HepG2 (cell line): ENCODE data around the gene NUP133. TPM values are rescaled to one million over a fixed set of nuclear protein-coding genes. Genes with fewer than 3 reads are reported as not detected.

Experiments used
- GATAD2A ChIP-seq: IDR thresholded peaks from 2 replicates; pipeline ENCODE4 v1.6.1; 2016
- HNF4A ChIP-seq: sonication (generic); formaldehyde crosslinking; IDR thresholded peaks from 2 replicates; pipeline ENCODE4 v1.4.0; 2020; ENCODE audit warnings: missing genetic modification reagents
- HNF4G ChIP-seq, 2 experiments: sonication (generic) in 1 of 2; formaldehyde crosslinking in 1 of 2; IDR thresholded peaks; 2 replicates each; pipeline versions ENCODE4 v1.4.0 to v1.6.1; 2011 to 2020; ENCODE audit warnings: borderline replicate concordance in 2 of 2, low read depth in 2 of 2, mild to moderate bottlenecking in 2 of 2, low read length in 1 of 2, missing genetic modification reagents in 1 of 2, moderate library complexity in 1 of 2
- PAXIP1 ChIP-seq: sonication (generic); formaldehyde crosslinking; conservative IDR thresholded peaks from 2 replicates; pipeline ENCODE4 v1.4.0; 2020; ENCODE audit warnings: mild to moderate bottlenecking, missing genetic modification reagents, moderate library complexity
- PHF20 ChIP-seq: sonication (generic); formaldehyde crosslinking; IDR thresholded peaks from 2 replicates; pipeline ENCODE4 v1.5.0; 2020; ENCODE audit warnings: mild to moderate bottlenecking, missing genetic modification reagents
- PRPF4 ChIP-seq: fragments of 200-400 bp; formaldehyde crosslinking; IDR thresholded peaks from 2 replicates; pipeline ENCODE4 v1.6.1; 2016; ENCODE audit warnings: low read length, low read depth; ENCODE audit not compliant: poor library complexity, severe bottlenecking
- SUZ12 ChIP-seq: fragments of 150-350 bp; IDR thresholded peaks from 2 replicates; pipeline ENCODE4 v1.6.1; 2014; ENCODE audit warnings: low read depth, low read length
- TAF1 ChIP-seq: sonication (generic); formaldehyde crosslinking; IDR thresholded peaks from 2 replicates; pipeline ENCODE4 v1.4.0; 2020; ENCODE audit warnings: missing genetic modification reagents
- TBX2 ChIP-seq: sonication (generic); formaldehyde crosslinking; IDR thresholded peaks from 2 replicates; pipeline ENCODE4 v1.5.0; 2020; ENCODE audit warnings: missing genetic modification reagents, mild to moderate bottlenecking, borderline replicate concordance
- ZBTB42 ChIP-seq: sonication (generic); formaldehyde crosslinking; IDR thresholded peaks from 2 replicates; pipeline ENCODE4 v1.5.0; 2020; ENCODE audit warnings: mild to moderate bottlenecking, missing genetic modification reagents
- ZNF30 ChIP-seq: sonication (generic); formaldehyde crosslinking; IDR thresholded peaks from 2 replicates; pipeline ENCODE4 v1.5.0; 2020; ENCODE audit warnings: mild to moderate bottlenecking, missing genetic modification reagents
- ZNF557 ChIP-seq: sonication (generic); formaldehyde crosslinking; IDR thresholded peaks from 2 replicates; pipeline ENCODE4 v1.4.0; 2020; ENCODE audit warnings: missing genetic modification reagents
- ZNF574 ChIP-seq: sonication (generic); formaldehyde crosslinking; IDR thresholded peaks from 2 replicates; pipeline ENCODE4 v1.4.0; 2020; ENCODE audit warnings: missing genetic modification reagents
- ZNF687 ChIP-seq: sonication (generic); formaldehyde crosslinking; IDR thresholded peaks from 2 replicates; pipeline ENCODE4 v1.5.1; 2020; ENCODE audit warnings: mild to moderate bottlenecking, missing genetic modification reagents, moderate library complexity
- ZNF776 ChIP-seq: sonication (generic); formaldehyde crosslinking; IDR thresholded peaks from 2 replicates; pipeline ENCODE4 v1.4.0; 2020; ENCODE audit warnings: mild to moderate bottlenecking, missing genetic modification reagents
- ZNF784 ChIP-seq: sonication (generic); formaldehyde crosslinking; IDR thresholded peaks from 2 replicates; pipeline ENCODE4 v1.5.1; 2020; ENCODE audit warnings: missing genetic modification reagents, mild to moderate bottlenecking, borderline replicate concordance
- polyA plus RNA-seq, 8 experiments: library from polyadenylated mRNA; depleted of rRNA in 3 of 8; stranded (reverse) in 7 of 8; unstranded in 1 of 8; fragments of >200 nt; fragmentation: Illumina TruSeq in 4 of 8; extraction: Trizol in 4 of 8; gene quantifications; 2 replicates each; pipeline versions ENCODE4 v1.2.1 to v1.2.3, GENCODE V29; 2011 to 2016; ENCODE audit warnings: low read depth in 4 of 8, missing spikeins in 1 of 8, mixed read lengths in 1 of 8; ENCODE audit not compliant: insufficient read depth in 1 of 8
- total RNA-seq, 5 experiments: library from RNA; depleted of rRNA; stranded (reverse); fragments of >200 nt; fragmentation: Illumina TruSeq; extraction: Trizol; gene quantifications; 2 replicates each; pipeline ENCODE4 v1.2.3, GENCODE V29; 2016; ENCODE audit warnings: low read depth in 1 of 5

Gene NUP133
- total and polyA plus RNA-seq, 2 of the 13 experiments (the other 11 are each of a cell fraction or from before 2014, with no cell fraction given) = 17.7 to 45.6 TPM

- TF ChIP-seq ZNF687 (CRISPR knock-in tag) = peak; percentile 7
- TF ChIP-seq ZNF574 (CRISPR knock-in tag) = peak; percentile 14; the same call in 1 of the 2 replicates
- TF ChIP-seq TAF1 (CRISPR knock-in tag) = 0 out of 2 replicates have a peak, but pooled peaks have one; percentile 20
- TF ChIP-seq ZNF776 (CRISPR knock-in tag) = 0 out of 2 replicates have a peak, but pooled peaks have one; percentile 33
- TF ChIP-seq HNF4G (IDR thresholded peaks at IDR 0.05; ENCODE audit: borderline replicate concordance, low read depth, low read length) = peak; percentile 75
- no peak for TF ChIP-seq HNF4G (CRISPR knock-in tag; IDR thresholded peaks at IDR 0.05; ENCODE audit: borderline replicate concordance, low read depth)
- TF ChIP-seq SUZ12 = no peak
- no peak for TF ChIP-seq ZNF30 (CRISPR knock-in tag)
- no peak for TF ChIP-seq ZBTB42 (CRISPR knock-in tag)
- TF ChIP-seq TBX2 = 0 out of 2 replicates have a peak, but pooled peaks have one; percentile 10
- TF ChIP-seq ZNF557 = no peak
- TF ChIP-seq PAXIP1 (CRISPR knock-in tag) = peak; percentile 71
- TF ChIP-seq PRPF4 = peak; percentile 70
- TF ChIP-seq HNF4A (CRISPR knock-in tag) = peak; percentile 79
- no peak for TF ChIP-seq ZNF784
- TF ChIP-seq PHF20 (CRISPR knock-in tag) = no peak
- TF ChIP-seq GATAD2A (CRISPR knock-in tag) = 0 out of 2 replicates have a peak, but pooled peaks have one; percentile 31
These were observed 98.3 kb downstream of the NUP133 start (continued) for GRCh38 chr1:229409616-229410369.
